GM19397 (cell line): ENCODE results near the gene SEMA4A.
"Not testable (repeated sequence)": the region's sequence is repeated elsewhere in the genome, so short reads cannot be mapped to it uniquely, and the experiment has no call there.

Source experiments
- ATAC-seq: cut with Tn5 transposase; IDR thresholded peaks from one replicate; pipeline ENCODE4 v1.9.1; 2021; ENCODE audit warnings: mild to moderate bottlenecking, moderate library complexity; ENCODE audit not compliant: unreplicated experiment

Gene SEMA4A

GRCh38 chr1:156191292-156191964, 38.0 kb downstream of the SEMA4A start:
- ATAC-seq = no peak

- no peak for ATAC-seq
Observed at GRCh38 chr1:156193208-156193487, 39.8 kb downstream of the SEMA4A start.

GRCh38 chr1:156193488-156194299, 40.3 kb downstream of the SEMA4A start, which contains the start of gene SLC25A44:
Gene SLC25A44 (plus strand): TSS chr1:156194104. CDS start chr1:156199848, 5,744 bp downstream.
- ATAC-seq = peak; percentile 93

- no peak for ATAC-seq
Observed at GRCh38 chr1:156194300-156194652, 40.9 kb downstream of the SEMA4A start.

- no peak for ATAC-seq
Observed at GRCh38 chr1:156195853-156196252, 42.5 kb downstream of the SEMA4A start.

GRCh38 chr1:156196445-156196844, 43.1 kb downstream of the SEMA4A start:
- no peak for ATAC-seq

- no peak for ATAC-seq
Observed at GRCh38 chr1:156198831-156199349, 45.5 kb downstream of the SEMA4A start.

GRCh38 chr1:156200044-156200443, 46.7 kb downstream of the SEMA4A start:
- ATAC-seq = no peak

- ATAC-seq = no peak
Observed at GRCh38 chr1:156203331-156203730, 49.9 kb downstream of the SEMA4A start.

- no peak for ATAC-seq
Observed at GRCh38 chr1:156204686-156205085, 51.3 kb downstream of the SEMA4A start.

GRCh38 chr1:156211243-156211642, 57.9 kb downstream of the SEMA4A start:
- ATAC-seq = no peak

- no peak for ATAC-seq
Observed at GRCh38 chr1:156212130-156212529, 58.7 kb downstream of the SEMA4A start.

GRCh38 chr1:156212833-156213643, 59.7 kb downstream of the SEMA4A start, which contains the start of gene PMF1:
Gene PMF1 (plus strand): TSS chr1:156213007. CDS start chr1:156213016, 9 bp downstream.
- peak; percentile 88 for ATAC-seq

- ATAC-seq = no peak
Observed at GRCh38 chr1:156213644-156213966, 60.2 kb downstream of the SEMA4A start.

GRCh38 chr1:156214024-156214748, 60.8 kb downstream of the SEMA4A start:
- no peak for ATAC-seq

- ATAC-seq = not testable (repeated sequence)
Observed at GRCh38 chr1:156216361-156217086, 63.1 kb downstream of the SEMA4A start.

GRCh38 chr1:156217871-156218270, 64.5 kb downstream of the SEMA4A start:
- no peak for ATAC-seq

- no peak for ATAC-seq
Observed at GRCh38 chr1:156220226-156220625, 66.8 kb downstream of the SEMA4A start.

- no peak for ATAC-seq
Observed at GRCh38 chr1:156221986-156222692, 68.8 kb downstream of the SEMA4A start.

GRCh38 chr1:156225677-156226014, 72.3 kb downstream of the SEMA4A start:
- no peak for ATAC-seq
